GM19328 (cell line): ENCODE results near the gene CACNA1C.

Source experiments
- ATAC-seq: cut with Tn5 transposase; IDR thresholded peaks from one replicate; pipeline ENCODE4 v1.9.1; 2021; ENCODE audit warnings: mild to moderate bottlenecking, moderate library complexity; ENCODE audit not compliant: unreplicated experiment

Gene CACNA1C

DNA sequence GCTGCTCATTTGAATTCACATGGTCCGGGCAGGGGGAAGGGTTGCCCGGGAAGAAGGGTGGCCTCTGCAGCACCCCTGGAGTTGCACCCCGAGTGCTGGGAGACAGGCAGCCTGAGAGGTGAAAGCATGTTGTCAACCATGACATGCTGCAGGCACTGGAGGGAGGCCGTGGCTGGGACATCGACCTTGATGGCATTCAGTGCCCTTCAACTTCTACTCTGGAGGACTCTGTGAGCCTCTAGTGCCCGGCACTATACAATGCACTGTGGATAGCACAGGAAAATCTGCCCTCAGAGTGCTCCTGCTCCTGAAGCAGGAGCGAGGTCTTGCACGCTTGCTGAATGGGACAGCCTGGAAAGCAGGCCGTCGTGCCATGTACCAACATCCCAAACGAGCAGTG lies 382.7 kb downstream of the CACNA1C start:
- ATAC-seq = no peak

DNA sequence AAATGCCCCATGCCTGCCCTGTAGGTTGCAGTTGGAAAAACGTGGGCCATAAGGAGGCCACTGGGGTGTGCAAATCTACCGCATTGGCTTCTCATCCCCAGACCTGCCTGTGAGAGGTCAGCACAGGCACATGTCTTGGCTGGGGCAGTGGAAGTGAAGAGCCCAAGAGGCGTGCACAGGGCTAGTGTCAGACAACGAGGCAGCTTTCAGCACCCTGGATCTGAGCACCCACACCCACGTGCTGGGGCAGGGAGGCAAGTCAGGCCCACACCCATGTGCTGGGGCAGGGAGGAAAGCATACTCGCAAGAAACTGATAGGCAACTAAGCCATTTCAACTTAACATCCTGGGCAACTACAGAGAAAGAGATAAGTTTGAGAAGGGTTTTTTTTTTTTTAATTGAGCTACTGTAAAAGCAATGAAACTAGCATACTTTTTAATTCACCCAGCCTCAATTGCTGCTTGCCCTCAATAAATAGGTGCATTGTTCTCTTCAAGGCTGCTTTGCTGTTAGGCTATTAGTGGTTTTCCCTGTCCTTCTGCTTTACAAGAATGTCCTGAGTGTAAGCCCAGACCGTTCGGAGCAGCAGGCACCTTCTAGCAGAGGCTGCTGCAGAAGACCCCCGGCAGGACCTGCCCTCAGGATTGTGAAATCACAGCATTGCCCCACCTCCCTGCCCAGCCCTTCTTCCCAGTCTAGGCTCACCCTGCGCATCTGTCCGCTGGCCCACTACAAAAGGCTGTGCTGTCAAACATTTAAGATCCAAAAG lies 386.7 kb downstream of the CACNA1C start:
- ATAC-seq = no peak

DNA sequence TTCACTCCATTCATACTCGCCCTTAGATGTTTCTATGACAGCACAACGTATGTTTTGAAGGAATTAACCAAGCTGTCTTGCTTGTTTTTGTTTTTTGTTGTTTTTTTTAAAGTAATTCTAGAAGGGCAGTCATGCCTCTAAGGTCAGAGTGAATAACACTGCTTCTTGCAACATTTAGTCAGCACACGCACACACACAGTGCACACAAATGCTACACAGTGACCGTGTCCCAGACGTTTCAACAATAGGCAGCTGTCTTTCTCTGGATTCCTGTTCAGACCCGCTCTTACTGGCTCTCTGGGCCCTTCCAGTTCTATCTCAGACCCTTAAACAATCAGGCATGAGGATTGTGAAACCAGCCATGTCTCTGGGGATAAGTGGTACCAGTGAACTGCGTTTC lies 391.0 kb downstream of the CACNA1C start:
- ATAC-seq = no peak

DNA sequence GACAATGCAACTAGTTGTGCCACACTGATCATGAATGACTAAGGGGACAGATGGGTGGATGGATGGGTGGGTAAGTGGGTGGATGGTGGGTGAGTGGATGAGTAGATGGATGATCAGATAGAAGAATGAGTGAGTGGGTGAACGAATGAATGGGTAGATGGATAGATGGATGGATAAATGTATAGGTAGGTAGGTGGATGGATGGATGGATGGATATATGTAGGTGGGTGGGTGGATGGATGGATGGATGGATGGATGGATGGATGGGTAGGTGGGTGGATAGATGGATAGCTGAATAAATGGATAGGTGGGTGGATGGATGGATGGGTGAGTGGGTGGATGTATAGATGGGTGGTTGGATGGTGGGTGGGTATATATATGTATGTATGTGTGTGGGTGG lies 393.2 kb downstream of the CACNA1C start:
- no peak for ATAC-seq

DNA sequence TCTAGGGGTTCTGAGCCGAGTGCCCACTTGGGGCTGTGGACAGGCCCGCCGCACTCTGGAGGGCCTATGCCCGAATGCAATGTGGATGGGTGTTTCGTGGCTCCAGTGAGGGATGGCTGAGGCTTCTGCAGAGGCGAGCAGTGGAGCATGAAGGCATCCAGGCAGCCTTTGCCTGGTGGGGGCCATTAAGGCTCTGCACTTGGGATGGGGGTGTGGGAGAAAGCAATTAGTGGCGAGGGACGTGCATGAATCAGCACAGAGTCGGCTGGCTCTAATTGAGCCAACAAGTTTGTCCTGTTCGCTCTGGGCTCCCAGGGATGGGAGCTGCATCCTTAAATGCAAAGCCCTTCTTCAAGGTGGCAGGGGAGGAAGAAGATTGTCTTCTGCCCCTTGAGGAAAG lies 395.1 kb downstream of the CACNA1C start:
- no peak for ATAC-seq

DNA sequence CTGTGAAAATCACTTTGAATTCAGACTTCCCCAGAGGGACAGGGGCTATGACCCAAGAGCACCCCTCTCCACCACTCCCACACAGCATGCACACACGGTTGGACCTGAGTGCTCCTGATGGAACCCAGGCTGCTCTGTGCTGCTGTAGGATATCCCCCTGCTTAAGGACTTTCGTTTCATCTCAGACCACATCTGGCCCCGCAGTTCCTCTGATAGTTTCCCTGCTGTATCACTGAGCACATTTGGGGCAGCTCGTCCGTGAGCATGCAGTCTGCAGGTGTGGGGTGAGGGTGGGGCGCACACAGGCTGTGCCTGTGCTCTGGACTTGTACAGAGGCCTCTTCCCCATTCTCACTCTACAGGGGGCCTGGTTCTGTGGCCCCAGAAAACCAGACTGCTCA lies 396.8 kb downstream of the CACNA1C start:
- ATAC-seq = no peak

DNA sequence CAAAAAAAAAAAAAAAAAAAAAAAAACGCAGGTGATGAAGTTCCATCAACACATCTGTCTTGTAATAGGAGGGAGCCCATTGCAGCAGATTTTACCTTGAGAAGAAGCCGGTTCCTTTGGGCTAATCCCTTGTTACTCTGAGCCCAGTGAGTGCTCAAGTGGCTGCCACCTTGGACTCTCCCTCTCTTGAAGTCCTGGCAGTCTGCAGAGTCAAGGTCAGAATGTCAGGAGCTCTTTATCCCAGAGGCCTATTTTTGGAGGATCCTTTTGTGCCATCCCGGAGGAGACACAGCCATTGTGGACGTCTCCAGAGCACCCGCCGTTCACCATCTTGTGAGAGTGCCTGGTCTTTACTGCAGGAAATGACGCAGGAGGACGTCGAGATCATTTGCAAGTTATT lies 397.8 kb downstream of the CACNA1C start:
- no peak for ATAC-seq

DNA sequence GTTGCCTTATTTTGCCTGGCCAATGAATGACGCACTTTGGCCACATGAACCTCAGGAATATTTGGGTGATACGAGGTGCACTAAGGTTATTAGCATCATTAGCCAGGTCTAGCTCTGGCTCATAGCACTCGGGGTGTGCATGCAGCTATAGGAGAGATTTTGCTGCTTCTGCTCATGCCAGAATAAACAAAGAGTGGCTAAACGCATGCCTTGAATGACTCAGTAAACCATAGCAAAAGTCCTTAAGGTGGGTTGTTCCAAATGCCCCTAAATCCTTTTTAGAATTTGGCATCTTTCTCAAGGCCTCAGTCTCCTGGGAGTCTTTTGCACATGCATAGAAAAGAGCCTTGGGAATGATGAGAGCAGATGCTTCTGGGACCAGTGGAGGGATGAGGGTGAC lies 398.2 kb downstream of the CACNA1C start:
- no peak for ATAC-seq

DNA sequence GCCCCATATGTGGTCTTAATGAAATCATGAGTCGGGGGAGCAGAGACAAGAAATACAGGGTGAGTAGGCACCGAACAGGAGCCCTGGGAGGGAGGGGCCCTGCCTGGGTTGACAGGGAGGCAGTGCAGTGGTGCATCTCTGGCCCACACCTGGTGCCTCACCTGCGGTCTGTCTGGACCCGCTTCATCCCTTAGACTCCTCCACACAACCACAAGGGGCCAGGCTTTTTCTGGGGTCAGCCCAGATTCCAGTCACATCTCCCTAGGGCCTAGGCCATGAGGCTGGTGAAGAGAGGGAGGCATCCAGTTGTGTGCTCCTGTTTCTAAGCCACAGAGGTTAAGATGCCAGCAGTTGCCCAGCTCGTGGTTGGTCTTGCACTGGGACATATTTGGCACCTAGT lies 398.7 kb downstream of the CACNA1C start:
- ATAC-seq = no peak

DNA sequence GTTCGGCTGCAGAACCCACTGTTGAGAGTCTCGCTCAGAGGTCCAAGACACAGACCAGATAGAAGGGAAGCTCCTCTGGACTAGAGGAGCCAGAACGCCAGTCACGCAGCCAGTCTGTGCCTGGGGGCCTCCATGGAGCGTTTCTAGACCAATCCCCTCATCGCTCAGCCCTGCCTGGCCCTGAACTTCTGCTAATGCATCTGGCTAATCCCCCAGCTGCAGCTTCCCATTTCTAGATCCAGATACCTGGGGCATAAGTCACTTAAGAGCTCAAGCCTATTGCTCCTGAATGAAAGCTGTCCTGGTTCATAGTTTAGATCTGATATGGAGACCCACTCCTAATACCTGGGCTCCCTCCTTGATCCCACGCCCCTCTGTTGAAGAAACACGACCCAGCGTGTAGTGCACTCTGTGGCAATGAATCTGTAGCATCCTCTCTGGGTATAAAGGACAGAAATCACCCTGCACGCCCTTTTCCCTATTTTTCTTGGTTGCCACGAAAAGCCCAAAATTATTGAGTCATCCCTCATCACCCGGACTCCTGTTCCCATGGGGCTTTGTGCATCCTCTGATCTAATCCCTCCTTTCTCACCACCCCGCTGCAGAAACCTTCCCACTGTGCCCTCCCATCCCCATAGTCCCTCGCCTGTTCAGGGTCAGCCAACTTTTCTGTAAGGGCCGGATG lies 400.4 kb downstream of the CACNA1C start:
- no peak for ATAC-seq

DNA sequence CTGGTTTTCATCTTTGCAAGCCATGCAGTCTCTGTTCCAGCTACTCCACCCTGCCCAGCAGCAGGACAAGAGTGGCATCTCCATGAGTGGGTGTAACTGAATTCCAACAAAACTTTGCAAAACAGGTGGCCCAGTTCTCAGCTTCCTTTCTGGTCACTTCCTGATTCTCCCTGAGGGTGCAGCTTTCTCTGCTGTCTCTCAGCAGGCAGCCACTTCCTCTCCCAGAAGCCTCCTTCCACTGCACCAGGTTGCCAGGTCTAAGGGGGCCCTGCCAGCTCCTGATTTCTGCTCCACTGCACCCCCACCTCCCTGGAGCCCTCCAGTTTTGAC lies 400.9 kb downstream of the CACNA1C start:
- ATAC-seq = no peak

DNA sequence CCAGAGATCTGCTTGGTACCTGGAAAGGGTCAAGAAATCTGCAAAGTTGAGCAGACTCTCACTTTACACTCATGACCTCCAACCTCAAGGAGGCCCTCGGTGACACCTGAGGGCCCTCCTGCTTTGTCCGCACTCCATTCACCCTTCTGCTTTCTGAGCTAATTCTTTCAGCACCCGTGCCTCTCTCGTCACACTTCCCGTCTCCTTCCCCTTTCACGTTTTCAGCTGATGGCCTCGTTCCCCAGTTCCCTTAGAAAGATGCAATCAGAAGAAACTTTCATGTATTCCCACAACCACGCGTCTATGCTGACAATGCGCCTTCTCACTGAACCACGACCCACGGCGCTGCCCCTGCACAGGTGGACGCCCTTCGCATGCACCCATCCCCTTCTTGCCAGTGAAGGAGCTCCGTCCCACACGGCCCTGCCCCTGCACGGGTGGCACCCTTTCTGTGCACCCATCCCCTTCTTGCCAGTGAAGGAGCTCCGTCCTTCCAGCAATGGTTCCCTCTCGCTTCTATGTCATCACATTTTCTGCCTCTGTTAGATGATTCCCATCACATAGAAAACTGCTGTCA lies 401.9 kb downstream of the CACNA1C start:
- no peak for ATAC-seq

DNA sequence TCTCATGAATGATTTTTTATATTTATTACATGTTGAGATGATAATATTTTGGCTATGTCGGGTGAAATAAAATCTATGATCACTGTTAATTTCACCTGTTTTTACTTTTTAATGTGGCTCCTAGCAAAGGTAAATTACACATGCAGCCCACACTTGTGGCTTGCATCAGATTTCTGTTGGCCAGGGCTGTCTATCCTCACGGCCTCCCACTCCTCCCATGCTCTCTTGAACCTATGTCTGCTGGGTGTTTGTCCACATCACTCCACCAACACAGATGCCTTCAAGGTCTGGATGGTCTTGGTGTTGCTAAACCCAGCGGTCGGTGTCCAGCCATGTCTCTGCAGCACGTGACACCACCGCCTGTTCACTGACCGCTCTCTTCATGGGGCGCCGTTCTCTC lies 402.6 kb downstream of the CACNA1C start:
- no peak for ATAC-seq

DNA sequence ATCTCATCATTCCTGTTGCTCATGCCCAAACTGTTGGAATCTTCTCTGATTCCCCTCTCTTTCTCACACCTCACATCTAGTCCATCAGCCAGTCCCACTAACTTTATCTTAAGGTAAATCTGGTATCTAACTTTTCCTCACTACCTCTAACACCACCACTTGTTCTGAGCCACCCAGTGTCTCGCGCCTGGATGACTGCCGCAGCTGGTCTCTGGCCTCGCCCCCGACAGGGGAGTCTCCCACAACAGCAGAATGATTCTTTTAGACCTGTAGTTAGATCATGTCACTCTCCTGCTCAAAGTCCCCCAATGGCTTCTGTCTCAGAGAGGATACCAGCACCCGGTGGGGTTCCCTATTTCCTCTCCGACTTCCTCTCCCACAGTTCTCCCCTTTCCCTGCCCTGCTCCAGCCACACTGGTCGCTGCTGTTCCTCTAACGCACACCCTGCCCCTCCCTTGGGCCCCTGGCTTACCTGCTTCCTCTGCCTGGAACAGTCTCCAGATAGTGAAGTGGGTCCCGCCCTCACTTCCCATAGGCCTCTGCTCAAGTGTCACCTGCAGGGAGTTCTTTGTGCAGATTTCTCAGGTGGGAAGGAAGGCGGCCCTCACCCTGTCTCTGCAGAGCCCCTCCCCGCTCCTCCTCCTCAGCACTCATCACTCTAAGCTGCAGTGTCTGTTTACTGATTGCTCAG lies 403.5 kb downstream of the CACNA1C start:
- ATAC-seq = no peak

DNA sequence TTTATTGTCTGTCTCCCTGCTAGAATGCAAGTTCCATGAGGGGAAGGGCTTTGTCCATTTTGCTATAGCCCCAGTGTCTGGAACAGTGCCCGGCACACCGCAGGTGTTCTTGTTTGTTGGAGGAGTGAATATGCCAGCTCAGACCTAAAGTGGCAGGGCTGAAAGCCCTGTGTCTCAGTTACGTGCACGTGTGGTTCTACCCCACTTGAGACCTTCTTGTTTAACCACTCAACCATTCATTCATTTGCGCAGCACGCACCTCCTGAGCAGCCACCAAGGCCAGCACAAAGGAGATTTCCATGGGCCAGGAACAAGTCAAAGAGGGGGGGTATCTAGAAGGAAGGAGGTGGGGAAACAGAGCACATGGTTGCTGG lies 404.0 kb downstream of the CACNA1C start:
- no peak for ATAC-seq

DNA sequence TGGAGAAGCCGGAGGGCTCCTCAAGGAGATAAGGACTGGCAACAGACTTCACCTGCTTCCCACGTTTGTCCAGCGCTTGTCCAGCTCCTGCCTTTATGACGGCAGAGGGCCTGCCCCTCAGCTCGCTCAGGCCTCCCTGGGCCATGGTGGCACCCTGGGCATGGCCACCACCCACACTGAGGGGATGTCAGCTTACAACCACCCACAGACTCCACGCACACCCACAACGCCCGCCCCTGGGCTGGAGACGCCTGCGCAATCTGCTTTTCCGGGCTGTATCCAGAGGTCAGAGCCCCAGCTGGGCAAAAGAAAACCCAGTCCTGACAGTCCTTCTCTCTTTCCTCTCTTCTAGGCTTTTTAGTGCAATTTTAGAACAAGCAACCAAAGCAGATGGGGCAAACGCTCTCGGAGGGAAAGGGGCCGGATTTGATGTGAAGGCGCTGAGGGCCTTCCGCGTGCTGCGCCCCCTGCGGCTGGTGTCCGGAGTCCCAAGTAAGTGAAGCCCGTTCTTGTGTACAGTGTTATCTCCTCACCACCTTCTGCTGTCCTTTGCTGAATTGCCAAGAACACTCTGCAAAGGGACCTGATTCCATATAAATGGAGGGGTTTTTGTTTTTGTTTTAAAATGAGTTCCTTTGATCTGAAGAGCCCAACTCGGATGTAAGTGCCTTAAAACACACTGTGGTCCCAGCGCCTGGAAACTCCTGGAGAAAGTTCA lies 404.6 kb downstream of the CACNA1C start:
- no peak for ATAC-seq

DNA sequence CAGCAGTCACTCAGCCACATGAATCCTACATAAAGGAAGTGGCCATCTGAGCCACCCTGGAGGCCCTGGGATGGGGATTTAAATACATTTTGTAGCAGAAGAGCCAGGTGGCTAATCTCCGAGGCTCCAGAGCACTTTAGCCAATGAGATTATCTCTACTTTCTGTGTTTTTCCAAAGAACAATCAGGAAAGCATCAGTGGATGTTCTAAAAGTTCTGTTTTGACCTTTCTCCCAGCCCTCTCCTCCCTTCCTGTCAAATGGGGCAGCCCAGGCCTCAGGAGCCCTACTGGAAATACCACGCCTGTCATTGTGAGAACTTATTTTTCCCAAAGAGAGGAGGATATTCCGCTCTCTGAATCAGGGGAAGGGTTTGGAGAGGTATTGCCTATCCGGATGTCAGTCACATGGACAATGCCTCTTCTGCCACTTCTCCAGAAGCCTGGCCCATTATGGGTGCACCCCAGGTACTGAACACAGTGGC lies 405.2 kb downstream of the CACNA1C start:
- ATAC-seq = no peak

DNA sequence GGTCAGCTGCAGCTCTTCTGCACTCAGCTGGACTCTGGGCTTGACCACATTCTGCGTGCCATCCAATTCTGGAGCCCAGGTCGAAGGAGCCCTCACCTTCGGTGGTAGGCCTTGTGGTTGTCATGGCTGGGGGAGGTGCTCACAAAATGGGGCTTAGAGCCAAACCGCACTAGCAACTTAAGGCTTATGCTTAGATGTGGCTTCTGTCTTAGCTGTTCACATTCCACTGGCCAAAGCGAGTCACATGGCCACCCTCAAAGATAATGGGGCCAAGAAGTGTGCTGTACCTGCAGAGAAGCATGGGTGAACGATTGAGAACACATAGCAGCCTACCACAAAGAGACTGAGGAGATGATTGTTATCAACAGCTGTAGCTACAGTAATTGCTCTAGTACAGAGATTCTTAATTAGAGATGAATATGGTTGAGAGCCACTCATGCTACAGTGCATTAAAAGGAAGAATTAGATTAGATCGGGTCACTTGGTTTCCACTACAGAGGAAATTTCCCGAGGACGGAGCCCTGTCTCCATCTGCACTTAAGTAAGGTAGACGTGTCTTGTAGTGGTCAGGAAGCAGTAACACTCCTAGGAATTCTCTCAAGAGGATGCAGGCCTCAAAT lies 407.4 kb downstream of the CACNA1C start:
- ATAC-seq = no peak

DNA sequence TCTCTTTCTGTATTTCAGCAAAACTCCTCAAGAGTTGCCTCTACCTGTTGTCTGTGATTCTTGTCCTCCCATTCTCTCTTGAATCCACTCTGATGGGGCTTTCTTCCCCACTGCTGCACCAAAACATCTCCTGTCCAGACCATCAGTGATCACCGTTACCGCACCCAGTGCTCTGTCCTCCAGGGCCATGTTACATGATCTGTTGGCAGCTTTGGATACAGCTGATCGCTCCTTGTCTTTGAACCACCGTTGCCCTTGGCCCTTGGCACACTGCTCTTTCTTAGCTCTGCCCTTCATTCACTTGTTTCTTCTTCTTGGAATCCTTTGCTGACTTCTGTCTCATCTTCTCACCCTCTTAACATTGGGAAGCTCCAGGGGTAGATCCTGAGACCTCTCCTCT lies 408.3 kb downstream of the CACNA1C start:
- no peak for ATAC-seq

DNA sequence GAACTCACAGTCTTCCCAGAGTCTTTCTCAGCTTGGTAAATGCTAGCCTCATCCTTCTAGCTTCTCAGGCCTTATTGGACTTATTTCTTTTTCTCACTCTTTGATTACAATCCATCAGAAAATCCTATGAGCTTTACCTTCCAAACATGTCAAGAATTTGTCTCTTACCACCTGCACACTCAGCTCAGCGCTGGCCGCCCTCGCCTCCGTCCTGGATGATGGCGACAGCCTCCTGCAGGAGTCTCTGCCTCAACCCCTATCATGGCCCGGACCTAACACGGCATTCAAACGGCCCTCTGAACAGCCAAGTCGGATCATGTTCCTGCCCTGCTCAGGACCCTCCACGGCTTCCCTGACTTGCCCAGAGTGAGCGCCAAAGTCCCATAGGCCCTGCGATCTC lies 408.9 kb downstream of the CACNA1C start:
- ATAC-seq = no peak

DNA sequence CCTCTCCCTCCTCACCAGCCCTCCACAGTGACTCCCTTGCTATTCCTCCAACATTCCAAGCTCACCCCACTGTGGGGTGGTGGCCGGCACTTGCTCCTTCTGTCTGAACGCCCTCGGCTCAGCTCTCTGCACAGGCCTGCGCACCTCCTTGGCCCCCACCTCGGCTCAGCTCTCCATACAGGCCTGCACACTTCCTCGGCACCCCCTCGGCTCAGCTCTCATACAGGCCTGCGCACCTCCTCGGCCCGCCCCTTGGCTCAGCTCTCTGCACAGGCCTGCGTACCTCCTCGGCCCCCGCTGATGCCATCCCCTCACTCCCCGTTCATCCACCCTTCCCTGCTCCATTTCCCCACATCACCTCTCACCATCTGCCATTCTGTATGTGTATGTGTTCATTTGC lies 409.3 kb downstream of the CACNA1C start:
- no peak for ATAC-seq
